DOHH2 (cell line): ENCODE data around the gene SPATA13.

ENCODE experiments used
- CTCF ChIP-seq: fragments of 200-600 bp; sonication (generic); IDR thresholded peaks from one replicate; pipeline ENCODE4 v1.5.1; 2014; ENCODE audit warnings: antibody characterized with exemption, mild to moderate bottlenecking, low read depth, low read length; ENCODE audit not compliant: poor library complexity, severe bottlenecking
- EZH2phosphoT487 ChIP-seq: fragments of 200-600 bp; sonication (generic); IDR thresholded peaks from 2 replicates; pipeline ENCODE4 v1.6.1; 2017; ENCODE audit warnings: borderline replicate concordance, mild to moderate bottlenecking, antibody characterized with exemption, low read length, moderate library complexity, mixed read lengths

GRCh38 chr13:24274452-24275021 lies 114.0 kb downstream of the SPATA13 start:
- no peak for TF ChIP-seq CTCF
- TF ChIP-seq EZH2phosphoT487, result no peak
